ENCODE measurements around the gene POLR3E. TPM values are rescaled to one million over a fixed set of nuclear protein-coding genes. Genes with fewer than 3 reads are reported as not detected.
A peak's percentile ranks its signal among the peaks of the same experiment; 100 is the strongest.

The POLR3E gene
- total and polyA plus RNA-seq, 4 donors: 13.1 to 36.7 (median 30.6) TPM

GRCh38 chr16:22374311-22375116, 77.3 kb downstream of the POLR3E start, which contains the start of gene CDR2:
CDR2 (minus strand) TSS chr16:22374619; CDS start chr16:22374309, 310 bp downstream.
- WGBS, 2 donors: 0 to 1% methylated on average over 95 to 96 of the region's 96 CpGs
- peak; percentile 96 for ATAC-seq (ENCODE audit: low FRiP score)
- intact Hi-C loops (cut with DNase I): loop anchor here in 1 of 2 donors (5.0 kb wide), 1 partner anchor 48 kb away; no protein-coding TSS in a partner anchor

GRCh38 chr16:22375117-22375962, 78.1 kb downstream of the POLR3E start:
- H3K27ac ChIP-seq (ENCODE audit: low read depth in 1 of 2, low read length in 2 of 2): no peak overlapping the region
- H3K27me3 ChIP-seq (ENCODE audit: control insufficient read depth in 1 of 2, insufficient read depth in 2 of 2, low read length in 1 of 2): no peaks in the 10 kb centered on the region
- DNase-seq: no peak
- intact Hi-C loops (cut with DNase I): no loop called here
- peak overlapping the region; percentile 70 to 80 for H3K4me3 ChIP-seq (ENCODE audit: low read length in 2 of 2)
- no peaks in the 10 kb centered on the region for H3K36me3 ChIP-seq (ENCODE audit: control insufficient read depth in 1 of 2, insufficient read depth in 2 of 2, low read length in 1 of 2)
- 35 to 38% methylated on average over 26 to 28 of the region's 28 CpGs for WGBS, 2 donors
- ATAC-seq (ENCODE audit: low FRiP score): no peak
- no peaks in the 10 kb centered on the region for H3K9me3 ChIP-seq (ENCODE audit: control insufficient read depth, low read length)
- H3K4me1 ChIP-seq (ENCODE audit: control insufficient read depth in 1 of 2, insufficient read depth in 2 of 2, low read length in 2 of 2): peaks cover 0 to 4% of the 10 kb centered on the region in 2 donors

More at GRCh38 chr16:22374311-22375116, 77.3 kb downstream of the POLR3E start, which contains the start of gene CDR2:
- peak within 1 kb of the TSS; percentile 85 to 86 for H3K4me3 ChIP-seq (ENCODE audit: low read length in 2 of 2)
- H3K27ac ChIP-seq (ENCODE audit: low read depth in 1 of 2, low read length in 2 of 2): peak within 1 kb of the TSS in 1 of 2 donors; percentile 30
- H3K27me3 ChIP-seq (ENCODE audit: control insufficient read depth in 1 of 2, insufficient read depth in 2 of 2, low read length in 1 of 2): no peaks in the 10 kb centered on the region
- DNase-seq: peak; percentile 99
- no peaks in the 10 kb centered on the region for H3K36me3 ChIP-seq (ENCODE audit: control insufficient read depth in 1 of 2, insufficient read depth in 2 of 2, low read length in 1 of 2)
- H3K4me1 ChIP-seq (ENCODE audit: control insufficient read depth in 1 of 2, insufficient read depth in 2 of 2, low read length in 2 of 2): peaks cover 0 to 4% of the 10 kb centered on the region in 2 donors
- H3K9me3 ChIP-seq (ENCODE audit: control insufficient read depth, low read length): no peaks in the 10 kb centered on the region

GRCh38 chr16:22375963-22376640, 78.9 kb downstream of the POLR3E start:
- no peaks in the 10 kb centered on the region for H3K27me3 ChIP-seq (ENCODE audit: control insufficient read depth in 1 of 2, insufficient read depth in 2 of 2, low read length in 1 of 2)
- peaks cover 0 to 4% of the 10 kb centered on the region in 2 donors for H3K4me1 ChIP-seq (ENCODE audit: control insufficient read depth in 1 of 2, insufficient read depth in 2 of 2, low read length in 2 of 2)
- no peak overlapping the region for H3K27ac ChIP-seq (ENCODE audit: low read depth in 1 of 2, low read length in 2 of 2)
- H3K4me3 ChIP-seq (ENCODE audit: low read length in 2 of 2): no peak overlapping the region
- intact Hi-C loops (cut with DNase I): no loop called here
- DNase-seq: no peak
- H3K9me3 ChIP-seq (ENCODE audit: control insufficient read depth, low read length): no peaks in the 10 kb centered on the region
- no peak for ATAC-seq (ENCODE audit: low FRiP score)
- WGBS, 2 donors: 95 to 97% methylated on average over 8 of the region's 8 CpGs
- no peaks in the 10 kb centered on the region for H3K36me3 ChIP-seq (ENCODE audit: control insufficient read depth in 1 of 2, insufficient read depth in 2 of 2, low read length in 1 of 2)

- DNase-seq: no peak
- 98 to 99% methylated on average over 7 of the region's 7 CpGs for WGBS, 2 donors
- Histone ChIP-seq H3K27me3 (ENCODE audit: control insufficient read depth in 1 of 2, insufficient read depth in 2 of 2, low read length in 1 of 2) (no peaks in the 10 kb centered on the region), H3K36me3 (ENCODE audit: control insufficient read depth in 1 of 2, insufficient read depth in 2 of 2, low read length in 1 of 2) (no peaks in the 10 kb centered on the region), H3K4me3 (ENCODE audit: low read length in 2 of 2) (no peak overlapping the region), H3K27ac (ENCODE audit: low read depth in 1 of 2, low read length in 2 of 2) (no peak overlapping the region), H3K9me3 (ENCODE audit: control insufficient read depth, low read length) (no peaks in the 10 kb centered on the region), H3K4me1 (ENCODE audit: control insufficient read depth in 1 of 2, insufficient read depth in 2 of 2, low read length in 2 of 2) (no peaks in the 10 kb centered on the region)
- no peak for ATAC-seq (ENCODE audit: low FRiP score)
- intact Hi-C loops (cut with DNase I): no loop called here
Measured at GRCh38 chr16:22379656-22380055, 82.4 kb downstream of the POLR3E start.

GRCh38 chr16:22380529-22380928, 83.3 kb downstream of the POLR3E start:
- Histone ChIP-seq H3K4me3 (ENCODE audit: low read length in 2 of 2) (no peak overlapping the region), H3K27ac (ENCODE audit: low read depth in 1 of 2, low read length in 2 of 2) (no peak overlapping the region), H3K36me3 (ENCODE audit: control insufficient read depth in 1 of 2, insufficient read depth in 2 of 2, low read length in 1 of 2) (no peaks in the 10 kb centered on the region), H3K27me3 (ENCODE audit: control insufficient read depth in 1 of 2, insufficient read depth in 2 of 2, low read length in 1 of 2) (no peaks in the 10 kb centered on the region), H3K9me3 (ENCODE audit: control insufficient read depth, low read length) (no peaks in the 10 kb centered on the region), H3K4me1 (ENCODE audit: control insufficient read depth in 1 of 2, insufficient read depth in 2 of 2, low read length in 2 of 2) (no peaks in the 10 kb centered on the region)
- no peak for ATAC-seq (ENCODE audit: low FRiP score)
- WGBS, 2 donors: 82 to 89% methylated on average over 1 of the region's 1 CpG
- no peak for DNase-seq
- intact Hi-C loops (cut with DNase I): no loop called here

- no peaks in the 10 kb centered on the region for H3K4me1 ChIP-seq (ENCODE audit: control insufficient read depth in 1 of 2, insufficient read depth in 2 of 2, low read length in 2 of 2)
- intact Hi-C loops (cut with DNase I): no loop called here
- no peaks in the 10 kb centered on the region for H3K9me3 ChIP-seq (ENCODE audit: control insufficient read depth, low read length)
- H3K27me3 ChIP-seq (ENCODE audit: control insufficient read depth in 1 of 2, insufficient read depth in 2 of 2, low read length in 1 of 2): no peaks in the 10 kb centered on the region
- no peak for ATAC-seq (ENCODE audit: low FRiP score)
- H3K27ac ChIP-seq (ENCODE audit: low read depth in 1 of 2, low read length in 2 of 2): no peak overlapping the region
- no peak for DNase-seq
- no peak overlapping the region for H3K4me3 ChIP-seq (ENCODE audit: low read length in 2 of 2)
- no peaks in the 10 kb centered on the region for H3K36me3 ChIP-seq (ENCODE audit: control insufficient read depth in 1 of 2, insufficient read depth in 2 of 2, low read length in 1 of 2)
Measured at GRCh38 chr16:22381392-22381791, 84.2 kb downstream of the POLR3E start.

- no peak for DNase-seq
Measured at GRCh38 chr16:22383827-22384226, 86.6 kb downstream of the POLR3E start.

More at GRCh38 chr16:22383827-22384226, 86.6 kb downstream of the POLR3E start:
- ATAC-seq (ENCODE audit: low FRiP score): no peak
- H3K27ac ChIP-seq (ENCODE audit: low read depth in 1 of 2, low read length in 2 of 2): no peak overlapping the region
- no peaks in the 10 kb centered on the region for H3K27me3 ChIP-seq (ENCODE audit: control insufficient read depth in 1 of 2, insufficient read depth in 2 of 2, low read length in 1 of 2)
- no peaks in the 10 kb centered on the region for H3K36me3 ChIP-seq (ENCODE audit: control insufficient read depth in 1 of 2, insufficient read depth in 2 of 2, low read length in 1 of 2)
- 90 to 94% methylated on average over 3 of the region's 3 CpGs for WGBS, 2 donors
- intact Hi-C loops (cut with DNase I): no loop called here
- no peak overlapping the region for H3K4me3 ChIP-seq (ENCODE audit: low read length in 2 of 2)
- H3K9me3 ChIP-seq (ENCODE audit: control insufficient read depth, low read length): no peaks in the 10 kb centered on the region
- no peaks in the 10 kb centered on the region for H3K4me1 ChIP-seq (ENCODE audit: control insufficient read depth in 1 of 2, insufficient read depth in 2 of 2, low read length in 2 of 2)

Measured in aorta (tissue), 5 donors.